Stimulated activated CD4-positive, alpha-beta T cell treated with anti-CD3 and anti-CD28 coated beads, Interleukin-15, amount 100 ng/mL, for 24 hours (primary cell): Measurements from ENCODE around the gene MOGAT3.

ENCODE experiments used
- DNase-seq: peaks from one replicate; pipeline ENCODE4 v3.0.0-alpha.2; 2020

The MOGAT3 gene

GRCh38 chr7:101156866-101157589 lies 43.8 kb downstream of the MOGAT3 start:
- no peak for DNase-seq

GRCh38 chr7:101156277-101156676 lies 44.6 kb downstream of the MOGAT3 start:
- DNase-seq, result no peak

GRCh38 chr7:101155303-101155702 lies 45.5 kb downstream of the MOGAT3 start:
- DNase-seq, result no peak

- DNase-seq, result no peak
Measured at GRCh38 chr7:101154693-101155102, 46.1 kb downstream of the MOGAT3 start.

- DNase-seq, result peak; percentile 95
Measured at GRCh38 chr7:101153969-101154692, 46.7 kb downstream of the MOGAT3 start, which contains the start of gene AP1S1. AP1S1 (plus strand) TSS chr7:101154476; CDS start chr7:101154515, 39 bp downstream.

- no peak for DNase-seq
Measured at GRCh38 chr7:101151908-101152651, 48.8 kb downstream of the MOGAT3 start.
